Osteoblast (primary cell): ENCODE results near the gene CASKIN1. TPM values are rescaled to one million over a fixed set of nuclear protein-coding genes. Genes with fewer than 3 reads are reported as not detected.

ENCODE experiments used
- DNase-seq: peaks from one replicate; pipeline ENCODE4 v3.0.0; 2011; ENCODE audit warnings: low spot score, mixed read lengths; ENCODE audit not compliant: insufficient read length; ENCODE audit errors: missing footprints
- H2AFZ ChIP-seq: 2 replicates; pipeline ENCODE4 v1.6.0; 2011; ENCODE audit warnings: mild to moderate bottlenecking, low read length
- H3K27ac ChIP-seq: 2 replicates; pipeline ENCODE4 v1.5.1; 2011; ENCODE audit warnings: mild to moderate bottlenecking, low read depth, low read length, moderate library complexity
- H3K27me3 ChIP-seq: 2 replicates; pipeline ENCODE4 v1.6.0; 2012; ENCODE audit warnings: mild to moderate bottlenecking, control low read depth, inconsistent platforms, low read length, moderate library complexity; ENCODE audit not compliant: insufficient read depth
- H3K36me3 ChIP-seq: 2 replicates; pipeline ENCODE4 v1.5.1; 2011; ENCODE audit warnings: mild to moderate bottlenecking, low read length, control low read depth, moderate library complexity; ENCODE audit not compliant: insufficient read depth
- H3K4me1 ChIP-seq: 2 replicates; pipeline ENCODE4 v1.5.1; 2011; ENCODE audit warnings: mild to moderate bottlenecking, low read length, control low read depth, moderate library complexity; ENCODE audit not compliant: insufficient read depth
- H3K4me2 ChIP-seq: 2 replicates; pipeline ENCODE4 v1.6.0; 2011; ENCODE audit warnings: mild to moderate bottlenecking, low read length; ENCODE audit not compliant: insufficient read depth
- H3K4me3 ChIP-seq: fragments of 200-600 bp; sonication (generic); 3 replicates; pipeline ENCODE4 v1.5.1; 2012; ENCODE audit warnings: mild to moderate bottlenecking, low read length, inconsistent platforms; ENCODE audit not compliant: insufficient read depth
- H3K79me2 ChIP-seq: 2 replicates; pipeline ENCODE4 v1.6.0; 2012; ENCODE audit warnings: mild to moderate bottlenecking, low read length, control low read depth, inconsistent platforms; ENCODE audit not compliant: insufficient read depth
- H3K9me3 ChIP-seq: 2 replicates; pipeline ENCODE4 v1.5.1; 2011; ENCODE audit warnings: low read depth, low read length, control low read depth
- H4K20me1 ChIP-seq: 2 replicates; pipeline ENCODE4 v1.6.0; 2012; ENCODE audit warnings: mild to moderate bottlenecking, low read length, control low read depth; ENCODE audit not compliant: insufficient read depth
- total RNA-seq: library from RNA; depleted of rRNA; stranded (reverse); fragments of >200 nt; gene quantifications from 2 replicates; pipeline ENCODE4 v1.2.3, GENCODE V29; 2012
- TF ChIP-seq, protein P1 (sequence below): IDR thresholded peaks from 2 replicates; pipeline ENCODE4 v1.5.1; 2011; ENCODE audit warnings: mild to moderate bottlenecking, low read depth, low read length, moderate library complexity; ENCODE audit errors: extremely low read depth

CASKIN1 gene
- total RNA-seq, 1 donor, result not detected

DNA sequence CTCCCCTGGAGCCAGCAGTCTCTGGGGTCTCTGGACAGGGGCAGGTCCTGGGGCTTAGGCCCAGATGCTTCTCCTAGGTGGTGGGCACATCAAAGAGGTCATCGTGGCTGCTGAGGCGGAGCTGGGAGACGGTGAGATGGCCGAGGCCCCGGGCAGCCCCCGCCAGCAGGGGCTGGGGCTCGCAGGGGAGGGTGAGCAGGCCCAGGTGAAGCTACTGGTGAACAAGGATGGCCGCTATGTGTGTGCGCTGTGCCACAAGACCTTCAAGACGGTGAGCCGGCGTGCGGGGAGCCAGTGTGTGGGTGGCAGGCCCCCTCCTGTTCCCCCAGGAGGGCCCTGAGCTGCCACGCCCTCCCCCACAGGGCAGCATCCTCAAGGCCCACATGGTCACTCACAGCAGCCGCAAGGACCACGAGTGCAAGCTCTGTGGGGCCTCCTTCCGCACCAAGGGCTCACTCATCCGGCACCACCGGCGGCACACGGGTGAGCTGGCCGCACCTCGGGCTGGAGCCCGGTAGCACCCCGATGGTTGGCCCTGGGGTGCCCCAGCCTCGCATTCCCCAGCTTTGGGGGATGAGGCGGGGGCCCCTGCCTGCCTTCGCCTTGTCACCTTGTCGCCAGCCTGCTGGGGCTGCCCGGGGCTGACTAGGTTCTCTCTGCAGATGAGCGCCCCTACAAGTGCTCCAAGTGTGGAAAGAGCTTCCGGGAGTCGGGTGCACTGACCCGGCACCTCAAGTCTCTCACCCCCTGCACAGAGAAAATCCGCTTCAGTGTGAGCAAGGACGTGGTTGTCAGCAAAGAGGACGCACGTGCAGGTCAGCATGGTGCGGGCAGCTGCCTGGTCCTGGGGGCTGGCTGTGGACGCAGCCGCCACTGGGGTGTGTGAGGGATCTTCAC, 35.9 kb upstream of the CASKIN1 start:
- Histone ChIP-seq H3K36me3 (peaks cover 42% of the 10 kb centered on the region), H3K27ac (no peak overlapping the region), H3K9me3 (no peaks in the 10 kb centered on the region), H3K4me3 (no peak overlapping the region), H3K27me3 (peaks cover 13% of the 10 kb centered on the region), H4K20me1 (peaks cover 43% of the 10 kb centered on the region), H3K79me2 (peaks cover 27% of the 10 kb centered on the region), H2AFZ (no peak overlapping the region), H3K4me1 (peaks cover 6% of the 10 kb centered on the region), H3K4me2 (no peak overlapping the region)
- no peak for DNase-seq
- TF ChIP-seq, protein P1, sequence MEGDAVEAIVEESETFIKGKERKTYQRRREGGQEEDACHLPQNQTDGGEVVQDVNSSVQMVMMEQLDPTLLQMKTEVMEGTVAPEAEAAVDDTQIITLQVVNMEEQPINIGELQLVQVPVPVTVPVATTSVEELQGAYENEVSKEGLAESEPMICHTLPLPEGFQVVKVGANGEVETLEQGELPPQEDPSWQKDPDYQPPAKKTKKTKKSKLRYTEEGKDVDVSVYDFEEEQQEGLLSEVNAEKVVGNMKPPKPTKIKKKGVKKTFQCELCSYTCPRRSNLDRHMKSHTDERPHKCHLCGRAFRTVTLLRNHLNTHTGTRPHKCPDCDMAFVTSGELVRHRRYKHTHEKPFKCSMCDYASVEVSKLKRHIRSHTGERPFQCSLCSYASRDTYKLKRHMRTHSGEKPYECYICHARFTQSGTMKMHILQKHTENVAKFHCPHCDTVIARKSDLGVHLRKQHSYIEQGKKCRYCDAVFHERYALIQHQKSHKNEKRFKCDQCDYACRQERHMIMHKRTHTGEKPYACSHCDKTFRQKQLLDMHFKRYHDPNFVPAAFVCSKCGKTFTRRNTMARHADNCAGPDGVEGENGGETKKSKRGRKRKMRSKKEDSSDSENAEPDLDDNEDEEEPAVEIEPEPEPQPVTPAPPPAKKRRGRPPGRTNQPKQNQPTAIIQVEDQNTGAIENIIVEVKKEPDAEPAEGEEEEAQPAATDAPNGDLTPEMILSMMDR, result no peak

DNA sequence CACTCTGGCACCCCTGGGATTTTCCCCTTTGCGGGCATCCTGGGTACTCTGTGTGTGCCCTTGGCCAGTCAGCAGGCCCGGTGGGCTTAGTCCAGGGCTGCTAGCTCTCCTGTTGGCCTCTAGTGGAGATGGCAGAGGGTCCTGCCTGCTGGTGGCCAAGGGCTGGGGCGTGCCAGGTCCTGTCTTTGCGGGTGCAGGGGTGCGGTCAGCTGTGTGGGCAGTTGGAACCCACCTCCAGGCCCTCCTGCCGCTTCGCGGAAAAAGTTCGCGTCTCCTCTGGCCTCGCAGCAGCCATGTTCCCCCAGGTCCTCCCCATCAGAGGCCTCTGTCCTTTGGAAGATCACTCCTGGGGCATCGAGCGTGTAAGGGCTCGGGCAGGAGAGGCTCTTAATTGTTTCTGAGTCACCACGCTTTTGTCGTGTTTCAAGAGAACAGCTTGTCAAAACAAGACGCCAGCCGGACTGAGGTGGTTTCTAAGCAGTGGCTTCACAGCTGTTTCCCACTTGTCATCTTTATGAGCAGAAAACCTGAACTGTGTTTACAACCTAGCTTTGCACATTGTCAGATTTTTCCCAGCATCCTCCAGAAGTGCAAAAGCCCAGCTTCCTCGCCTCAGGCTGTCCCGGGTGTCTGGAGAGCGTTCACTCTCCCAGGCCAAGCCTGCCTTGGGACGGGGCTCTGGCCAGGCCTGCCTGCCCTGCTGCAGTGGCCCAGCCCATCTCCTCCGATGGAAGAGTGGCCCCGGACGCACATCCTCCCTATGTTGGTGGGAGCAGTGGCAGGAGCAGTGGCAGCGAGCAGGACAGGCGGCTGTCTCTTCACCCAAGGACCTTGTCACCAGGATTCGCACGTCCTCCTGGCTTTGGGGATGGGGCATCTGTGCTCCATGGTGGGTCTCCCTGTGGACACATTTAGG, 34.9 kb upstream of the CASKIN1 start:
- peaks cover 45% of the 10 kb centered on the region for H3K36me3 ChIP-seq
- peaks cover 48% of the 10 kb centered on the region for H4K20me1 ChIP-seq
- H3K4me2 ChIP-seq, result no peak overlapping the region
- H3K4me3 ChIP-seq, result no peak overlapping the region
- H3K27ac ChIP-seq, result no peak overlapping the region
- H3K4me1 ChIP-seq, result peaks cover 4% of the 10 kb centered on the region
- peaks cover 3% of the 10 kb centered on the region for H3K27me3 ChIP-seq
- TF ChIP-seq, protein P1, result no peak
- no peak overlapping the region for H2AFZ ChIP-seq
- H3K9me3 ChIP-seq, result no peaks in the 10 kb centered on the region
- no peak for DNase-seq
- peaks cover 37% of the 10 kb centered on the region for H3K79me2 ChIP-seq

DNA sequence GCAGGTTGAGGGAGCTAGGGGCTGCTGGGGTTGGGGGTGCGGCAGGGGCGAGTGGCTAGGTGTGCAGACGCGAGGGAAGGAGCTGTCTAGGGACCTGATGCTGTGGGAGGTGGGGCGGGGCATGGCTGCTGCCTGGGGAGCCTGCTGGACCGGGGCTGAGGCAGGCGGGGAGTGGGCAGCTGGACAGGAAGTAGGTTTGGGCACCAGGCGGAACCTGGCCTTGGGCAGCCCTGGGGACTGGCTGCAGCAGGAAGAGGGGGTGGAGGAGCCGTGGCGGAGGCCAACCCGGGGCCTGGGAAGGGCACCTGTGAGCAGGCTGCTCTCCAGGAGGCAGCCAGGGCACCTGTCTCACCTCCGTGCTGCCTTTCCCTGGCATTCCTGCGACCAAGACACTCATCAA, 34.0 kb upstream of the CASKIN1 start:
- no peak overlapping the region for H3K27ac ChIP-seq

More for the DNA sequence above, 34.0 kb upstream of the CASKIN1 start:
- Histone ChIP-seq H3K4me2 (no peak overlapping the region), H3K79me2 (peaks cover 46% of the 10 kb centered on the region), H3K36me3 (peaks cover 42% of the 10 kb centered on the region), H3K4me3 (no peak overlapping the region), H2AFZ (no peak overlapping the region), H4K20me1 (peaks cover 47% of the 10 kb centered on the region), H3K4me1 (peaks cover 7% of the 10 kb centered on the region), H3K9me3 (no peaks in the 10 kb centered on the region), H3K27me3 (no peaks in the 10 kb centered on the region)
- no peak for DNase-seq
- TF ChIP-seq, protein P1, result no peak
